ENCODE data around the gene TNS1. TPM values are rescaled to one million over a fixed set of nuclear protein-coding genes. Genes with fewer than 3 reads are reported as not detected.

Gene TNS1
- total RNA-seq, 2 donors from 2014 or later = 0.65 to 0.93 TPM

DNA sequence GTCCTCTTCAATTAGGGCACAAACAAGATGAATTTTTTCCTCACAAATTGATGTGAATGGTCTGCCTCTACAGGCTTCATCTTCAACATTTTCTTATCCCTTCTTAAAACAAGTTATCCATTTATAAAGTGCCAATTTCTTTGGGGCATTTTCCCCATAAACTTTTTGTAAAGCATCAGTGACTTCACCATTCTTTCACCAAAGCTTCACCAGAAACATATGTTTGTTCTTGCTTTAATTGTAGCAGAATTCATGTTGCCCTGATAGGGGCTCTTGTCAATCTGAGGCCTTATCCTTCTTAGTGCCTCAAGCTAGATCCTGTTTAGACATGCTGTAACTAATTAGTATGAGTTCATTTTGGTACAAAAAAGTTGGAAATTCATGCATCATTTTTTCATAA is 226.2 kb downstream of the TNS1 start:
- Mint-ChIP-seq H3K4me1 (ENCODE audit: low read depth) (peaks cover 5% of the 10 kb centered on the region), H3K27ac (no peak overlapping the region), H3K9me3 (no peaks in the 10 kb centered on the region), H3K4me3 (no peak overlapping the region), H3K36me3 (ENCODE audit: insufficient read depth in 2 of 2) (no peaks in the 10 kb centered on the region), H3K27me3 (ENCODE audit: low read depth) (no peaks in the 10 kb centered on the region)
- no peak for ATAC-seq (replicated peaks in 1 of 2)
- DNase-seq = no peak

DNA sequence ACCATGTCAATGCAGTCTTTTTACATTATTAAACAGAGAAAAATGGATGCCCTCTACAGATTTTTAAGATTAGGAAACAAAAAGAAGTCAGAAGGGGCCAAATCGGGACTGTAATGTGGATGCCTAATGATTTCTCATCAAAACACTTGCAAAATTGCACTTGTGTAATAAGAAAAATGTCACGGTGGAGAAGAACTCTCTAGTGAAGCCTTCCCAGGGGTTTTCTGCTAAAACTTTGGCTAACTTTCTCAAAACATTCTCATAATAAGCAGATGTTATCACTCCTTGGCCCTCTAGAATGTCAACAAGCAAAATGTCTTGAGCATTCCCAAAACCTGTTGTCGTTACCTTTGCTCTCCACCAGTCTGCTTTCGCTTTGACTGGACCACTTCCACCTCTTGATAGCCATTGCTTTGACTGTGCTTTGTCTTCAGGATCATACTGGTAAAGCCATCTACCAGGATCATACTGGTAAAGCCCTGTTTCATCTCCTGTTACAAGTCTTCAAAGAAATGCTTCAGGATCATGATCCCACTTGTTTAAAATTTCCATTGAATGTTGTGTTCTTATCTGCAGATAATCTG is 226.8 kb downstream of the TNS1 start:
- no peak for DNase-seq
- H3K27me3 Mint-ChIP-seq (ENCODE audit: low read depth) = no peaks in the 10 kb centered on the region
- no peaks in the 10 kb centered on the region for H3K9me3 Mint-ChIP-seq
- peaks cover 5% of the 10 kb centered on the region for H3K4me1 Mint-ChIP-seq (ENCODE audit: low read depth)
- ATAC-seq (replicated peaks in 1 of 2) = no peak
- no peak overlapping the region for H3K4me3 Mint-ChIP-seq
- H3K36me3 Mint-ChIP-seq (ENCODE audit: insufficient read depth in 2 of 2) = no peaks in the 10 kb centered on the region
- no peak overlapping the region for H3K27ac Mint-ChIP-seq

DNA sequence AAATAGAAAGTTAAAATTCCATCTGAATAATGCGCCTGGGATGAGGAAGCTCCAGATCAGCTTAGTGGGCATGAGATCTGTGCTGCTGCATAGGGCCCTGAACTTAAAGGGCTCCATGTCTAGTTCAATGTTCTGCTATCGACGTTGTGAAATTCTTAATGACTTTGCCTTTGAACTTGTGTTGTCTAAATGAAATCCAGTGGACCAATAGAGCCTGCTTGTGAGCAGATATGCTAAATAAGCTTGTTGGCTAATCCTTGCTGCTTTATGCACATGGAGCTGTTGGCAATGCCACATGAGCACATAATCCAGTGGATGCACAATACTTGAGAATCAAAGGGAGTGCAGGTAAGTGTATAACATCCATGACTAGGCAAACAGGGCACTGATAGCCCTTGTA is 228.6 kb downstream of the TNS1 start:
- ATAC-seq (replicated peaks in 1 of 2) = no peak
- H3K4me3 Mint-ChIP-seq = no peak overlapping the region
- no peaks in the 10 kb centered on the region for H3K27me3 Mint-ChIP-seq (ENCODE audit: low read depth)
- no peaks in the 10 kb centered on the region for H3K36me3 Mint-ChIP-seq (ENCODE audit: insufficient read depth in 2 of 2)
- DNase-seq = no peak
- no peaks in the 10 kb centered on the region for H3K9me3 Mint-ChIP-seq
- no peaks in the 10 kb centered on the region for H3K4me1 Mint-ChIP-seq (ENCODE audit: low read depth)
- no peak overlapping the region for H3K27ac Mint-ChIP-seq

DNA sequence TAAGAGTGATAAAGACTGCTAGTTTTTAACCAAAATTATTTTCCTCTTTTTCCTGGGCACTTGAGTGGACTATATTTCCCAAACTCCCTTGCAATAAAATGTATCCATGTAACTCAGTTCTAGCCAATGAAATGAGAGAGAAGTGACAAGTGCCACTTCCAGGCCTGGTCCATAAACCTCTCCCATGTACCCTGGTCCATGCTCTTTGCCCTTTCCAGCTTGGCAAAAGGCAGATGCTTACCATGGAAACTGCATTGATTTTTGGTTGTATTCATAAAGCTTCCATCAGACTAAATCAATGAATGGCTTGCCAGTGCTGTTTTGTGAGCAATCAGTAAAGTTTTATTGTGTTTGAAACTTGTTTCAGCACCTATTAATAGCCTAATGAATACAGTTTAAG is 229.3 kb downstream of the TNS1 start:
- ATAC-seq (replicated peaks in 1 of 2) (no peak), DNase-seq (no peak)
- no peaks in the 10 kb centered on the region for H3K9me3 Mint-ChIP-seq
- no peak overlapping the region for H3K4me3 Mint-ChIP-seq
- no peaks in the 10 kb centered on the region for H3K36me3 Mint-ChIP-seq (ENCODE audit: insufficient read depth in 2 of 2)
- no peak overlapping the region for H3K27ac Mint-ChIP-seq
- H3K27me3 Mint-ChIP-seq (ENCODE audit: low read depth) = no peaks in the 10 kb centered on the region
- no peaks in the 10 kb centered on the region for H3K4me1 Mint-ChIP-seq (ENCODE audit: low read depth)

DNA sequence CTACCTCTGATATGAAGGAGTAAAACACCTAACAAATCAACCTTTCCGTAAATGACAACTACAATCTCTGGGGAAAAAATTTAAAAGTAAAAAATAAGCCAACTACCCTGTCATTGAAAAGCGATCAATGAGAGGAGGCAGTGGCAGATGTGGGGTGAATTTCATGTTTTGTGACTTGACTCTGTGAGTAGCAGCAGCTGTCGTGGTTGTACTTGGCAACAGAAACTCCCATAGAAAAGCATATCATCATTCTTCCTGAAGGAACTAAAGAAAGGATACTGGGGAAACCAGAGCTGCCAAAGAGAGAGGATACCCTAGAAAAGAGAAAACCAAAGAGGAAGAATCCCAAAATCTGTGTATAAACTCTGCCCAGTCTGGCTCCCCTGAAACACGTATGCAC is 236.4 kb downstream of the TNS1 start:
- no peak for ATAC-seq (replicated peaks in 1 of 2)

DNA sequence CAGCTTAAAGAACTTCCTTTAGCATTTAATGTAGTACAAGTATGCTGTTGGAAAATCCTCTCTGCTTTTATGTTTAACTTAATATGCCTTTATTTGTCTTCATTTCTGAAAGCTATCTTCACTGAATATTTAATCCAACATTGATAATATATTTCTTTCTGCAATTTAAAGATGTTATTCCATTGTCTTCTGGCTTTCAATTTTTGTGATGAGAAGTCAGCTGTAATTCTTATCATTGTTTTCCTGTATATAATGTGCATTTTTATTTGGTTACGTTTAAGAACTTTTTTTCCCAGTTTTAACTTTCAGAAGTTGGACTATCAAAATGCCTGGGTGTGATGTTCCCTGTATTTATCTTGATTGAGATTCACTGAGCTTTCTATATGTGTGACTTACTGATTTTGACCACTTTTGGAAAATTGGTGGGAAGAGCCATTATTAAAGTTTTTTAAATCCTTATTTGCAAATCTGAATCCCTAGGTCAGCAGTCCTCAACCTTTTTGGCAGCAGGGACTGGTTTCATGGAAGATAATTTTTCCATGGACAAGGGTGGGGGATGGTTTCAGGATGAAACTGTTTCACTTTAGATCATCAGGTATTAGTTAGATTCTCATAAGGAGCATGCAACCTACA is 241.0 kb downstream of the TNS1 start:
- H3K4me3 Mint-ChIP-seq = no peak overlapping the region
- H3K27ac Mint-ChIP-seq = no peak overlapping the region
- peaks cover under 1% of the 10 kb centered on the region for H3K27me3 Mint-ChIP-seq (ENCODE audit: low read depth)
- H3K4me1 Mint-ChIP-seq (ENCODE audit: low read depth) = peaks cover 6% of the 10 kb centered on the region
- DNase-seq = no peak
- peaks cover 7 to 18% of the 10 kb centered on the region in 2 donors for H3K9me3 Mint-ChIP-seq
- no peak for ATAC-seq (replicated peaks in 1 of 2)
- H3K36me3 Mint-ChIP-seq (ENCODE audit: insufficient read depth in 2 of 2) = peaks cover 7 to 18% of the 10 kb centered on the region in 2 donors

More for the DNA sequence above, 236.4 kb downstream of the TNS1 start:
- Mint-ChIP-seq H3K4me3 (no peak overlapping the region), H3K4me1 (ENCODE audit: low read depth) (no peaks in the 10 kb centered on the region), H3K27me3 (ENCODE audit: low read depth) (peaks cover 7% of the 10 kb centered on the region), H3K9me3 (peaks cover 6 to 13% of the 10 kb centered on the region in 2 donors), H3K36me3 (ENCODE audit: insufficient read depth in 2 of 2) (peaks cover 5 to 20% of the 10 kb centered on the region in 2 donors), H3K27ac (no peak overlapping the region)
- DNase-seq = no peak

DNA sequence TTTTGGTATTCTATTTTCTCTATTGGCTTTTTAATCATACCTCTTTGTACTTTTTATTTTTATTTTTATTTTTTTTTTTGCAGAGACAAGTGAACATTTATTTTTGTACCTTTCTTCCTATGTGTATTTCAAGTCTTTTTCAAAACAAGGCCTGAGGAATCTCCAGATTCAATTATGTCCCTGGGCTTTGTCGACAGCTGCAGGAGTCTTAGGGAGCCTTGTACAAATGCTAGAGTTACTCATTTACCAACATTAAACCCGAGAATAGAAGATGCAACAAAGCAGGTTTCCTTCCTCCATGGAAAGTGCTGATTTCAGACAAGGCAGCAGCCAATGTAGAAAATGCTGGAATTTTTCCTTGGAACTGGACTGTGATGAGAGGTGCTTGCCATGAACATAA is 242.8 kb downstream of the TNS1 start:
- H3K9me3 Mint-ChIP-seq = peaks cover 6 to 18% of the 10 kb centered on the region in 2 donors
- H3K4me3 Mint-ChIP-seq = no peak overlapping the region
- H3K27ac Mint-ChIP-seq = no peak overlapping the region
- DNase-seq (no peak), ATAC-seq (replicated peaks in 1 of 2) (no peak)
- H3K36me3 Mint-ChIP-seq (ENCODE audit: insufficient read depth in 2 of 2) = peaks cover 6 to 18% of the 10 kb centered on the region in 2 donors
- H3K27me3 Mint-ChIP-seq (ENCODE audit: low read depth) = no peaks in the 10 kb centered on the region
- H3K4me1 Mint-ChIP-seq (ENCODE audit: low read depth) = peaks cover 21% of the 10 kb centered on the region

DNA sequence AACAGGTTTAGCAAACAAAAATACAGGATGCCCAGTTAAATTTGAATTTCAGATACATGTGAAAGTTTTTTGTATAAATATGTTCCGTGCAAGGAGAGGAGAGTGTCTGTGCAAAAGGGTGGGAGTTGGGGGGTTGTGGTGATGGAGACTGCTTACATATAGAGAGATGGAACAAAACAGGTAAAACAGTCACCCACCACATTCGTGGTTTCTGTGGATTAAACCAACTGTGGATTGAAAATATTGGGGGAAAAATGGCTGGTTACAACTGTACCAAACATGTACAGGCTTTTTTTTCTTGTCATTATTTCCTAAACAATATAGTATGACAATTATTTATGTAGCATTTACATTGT is 245.7 kb downstream of the TNS1 start:
- peaks cover 3 to 5% of the 10 kb centered on the region in 2 donors for H3K36me3 Mint-ChIP-seq (ENCODE audit: insufficient read depth in 2 of 2)

DNA sequence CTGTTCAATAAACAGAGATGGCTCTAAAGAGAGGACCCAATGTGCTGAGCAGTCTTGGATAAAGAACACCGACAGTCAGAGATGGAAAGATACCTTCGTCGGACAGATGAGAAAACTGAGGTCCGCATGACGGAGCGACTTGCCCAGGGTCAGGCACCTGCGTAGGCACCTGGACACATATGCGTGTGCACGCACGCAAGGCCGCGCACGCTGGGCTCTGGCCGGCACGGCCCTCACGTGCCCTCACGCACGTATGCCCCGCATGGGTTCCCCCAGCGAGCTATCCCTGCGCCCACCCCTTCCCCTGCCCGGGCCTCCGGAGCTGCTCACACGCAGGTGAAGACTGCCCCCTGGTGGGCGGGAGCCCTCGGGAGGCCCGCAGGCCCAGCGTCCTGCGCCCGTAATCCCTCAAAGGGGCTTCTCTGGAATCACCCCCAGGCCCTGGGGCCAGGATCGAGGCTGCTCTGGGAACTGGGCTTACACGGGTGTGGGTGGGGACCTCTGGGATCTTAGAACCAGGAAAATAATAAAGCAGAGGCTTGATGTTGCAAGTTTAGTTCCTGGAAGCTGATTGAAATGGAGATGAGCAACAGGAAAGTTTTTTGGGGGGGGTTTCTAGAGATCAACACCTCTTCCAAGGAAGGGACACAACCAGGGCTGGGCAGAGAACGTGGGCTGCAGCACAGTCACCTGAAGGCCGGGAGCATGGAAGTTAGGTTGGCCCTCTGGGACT is 246.3 kb downstream of the TNS1 start:
- H3K27me3 Mint-ChIP-seq (ENCODE audit: low read depth) = no peaks in the 10 kb centered on the region

More for the DNA sequence above, 245.7 kb downstream of the TNS1 start:
- peak overlapping the region; percentile 50 to 68 for H3K4me3 Mint-ChIP-seq
- H3K27me3 Mint-ChIP-seq (ENCODE audit: low read depth) = no peaks in the 10 kb centered on the region
- H3K9me3 Mint-ChIP-seq = peaks cover 3 to 9% of the 10 kb centered on the region in 2 donors
- H3K27ac Mint-ChIP-seq = peak overlapping the region; percentile 20
- ATAC-seq (replicated peaks in 1 of 2) = peak; percentile 35 to 59
- DNase-seq = peak; percentile 6 to 21
- peaks cover 23% of the 10 kb centered on the region for H3K4me1 Mint-ChIP-seq (ENCODE audit: low read depth)

DNA sequence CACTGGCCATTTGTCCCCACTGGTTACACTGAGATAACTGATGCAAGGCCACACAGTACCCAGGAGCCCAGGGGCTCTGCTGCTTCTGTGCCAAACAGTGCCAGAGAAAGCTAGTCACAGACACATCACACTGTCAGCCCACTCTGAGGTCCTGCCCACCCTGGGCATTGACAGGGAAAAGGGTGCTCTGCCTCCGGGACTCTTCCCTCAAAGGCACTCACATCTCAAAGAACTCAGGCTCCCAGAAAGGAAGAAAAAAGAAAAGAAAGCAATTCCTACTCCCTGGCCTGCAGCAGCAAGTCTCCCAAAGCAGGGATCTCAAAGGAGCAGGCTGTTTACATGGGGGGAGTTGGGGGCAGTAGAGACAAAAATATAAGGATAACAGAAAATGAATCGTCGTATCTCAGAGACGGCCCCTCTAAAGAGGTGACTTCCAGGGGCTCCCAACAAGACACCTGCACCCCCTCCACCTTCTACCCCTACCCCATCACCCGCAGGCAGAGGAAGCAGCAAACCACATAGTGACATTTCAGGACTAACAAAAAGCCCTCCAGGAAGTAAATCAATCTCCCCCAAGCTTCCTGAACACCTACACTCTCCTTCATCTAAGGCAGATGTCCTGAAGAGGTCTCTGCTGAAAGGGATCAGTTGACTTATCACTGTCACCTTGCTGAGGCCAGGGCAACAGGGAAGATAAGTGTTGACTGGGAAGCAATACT is 247.6 kb downstream of the TNS1 start:
- Mint-ChIP-seq H3K27me3 (ENCODE audit: low read depth) (no peaks in the 10 kb centered on the region), H3K4me1 (ENCODE audit: low read depth) (peaks cover 23% of the 10 kb centered on the region), H3K9me3 (peaks cover 0 to 2% of the 10 kb centered on the region in 2 donors), H3K36me3 (ENCODE audit: insufficient read depth in 2 of 2) (no peaks in the 10 kb centered on the region), H3K4me3 (peak overlapping the region; percentile 37 to 59), H3K27ac (no peak overlapping the region)
- ATAC-seq (replicated peaks in 1 of 2) (no peak), DNase-seq (no peak)

More for the DNA sequence above, 246.3 kb downstream of the TNS1 start:
- DNase-seq (peak; percentile 80 to 83), ATAC-seq (replicated peaks in 1 of 2) (peak; percentile 87 to 89)
- Mint-ChIP-seq H3K9me3 (peaks cover 3 to 6% of the 10 kb centered on the region in 2 donors), H3K36me3 (ENCODE audit: insufficient read depth in 2 of 2) (peaks cover 2% of the 10 kb centered on the region in 2 donors), H3K27ac (peak overlapping the region; percentile 20), H3K4me1 (ENCODE audit: low read depth) (peaks cover 23% of the 10 kb centered on the region), H3K4me3 (peak overlapping the region; percentile 50 to 68)

DNA sequence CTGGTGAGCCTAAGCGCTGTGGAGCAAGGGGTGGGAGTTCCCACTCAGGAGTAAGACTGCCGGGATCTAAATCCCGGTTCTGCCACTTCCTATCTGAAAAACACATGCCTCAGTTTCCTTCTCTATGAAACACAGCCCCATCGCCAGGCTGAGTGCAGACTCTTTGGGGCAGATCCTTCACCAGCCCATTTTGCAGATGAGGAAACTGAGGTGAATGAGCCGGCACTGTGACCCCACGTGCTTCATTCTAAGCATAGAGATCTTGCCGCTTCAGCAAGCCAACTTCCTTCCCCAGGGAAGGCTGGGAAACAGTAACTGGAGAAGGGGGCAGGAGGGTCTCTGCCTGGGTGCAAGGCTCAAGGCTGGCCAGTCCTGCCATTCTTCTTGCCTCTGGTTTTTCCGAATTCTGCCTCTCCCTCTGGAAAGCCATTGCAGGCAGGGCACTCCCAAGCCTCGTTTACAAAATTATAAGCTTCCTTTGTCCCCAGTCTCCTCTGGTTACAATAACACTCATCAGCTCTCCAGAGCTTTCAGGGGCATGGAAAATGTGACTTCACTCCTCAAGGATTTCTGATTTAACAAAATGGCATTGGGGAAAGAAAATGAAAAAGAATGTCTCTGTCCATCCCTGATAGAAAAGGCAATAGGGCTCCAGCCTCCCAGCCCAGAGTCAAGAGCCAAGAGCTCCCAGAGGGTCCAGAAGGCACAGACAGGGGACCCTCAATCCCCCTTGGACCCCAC is 249.2 kb downstream of the TNS1 start:
- H3K27me3 Mint-ChIP-seq (ENCODE audit: low read depth) = no peaks in the 10 kb centered on the region
- no peak overlapping the region for H3K4me3 Mint-ChIP-seq
- ATAC-seq (replicated peaks in 1 of 2) (no peak), DNase-seq (no peak)
- H3K27ac Mint-ChIP-seq = no peak overlapping the region
- no peaks in the 10 kb centered on the region for H3K36me3 Mint-ChIP-seq (ENCODE audit: insufficient read depth in 2 of 2)
- H3K9me3 Mint-ChIP-seq = no peaks in the 10 kb centered on the region
- H3K4me1 Mint-ChIP-seq (ENCODE audit: low read depth) = peaks cover 23% of the 10 kb centered on the region

DNA sequence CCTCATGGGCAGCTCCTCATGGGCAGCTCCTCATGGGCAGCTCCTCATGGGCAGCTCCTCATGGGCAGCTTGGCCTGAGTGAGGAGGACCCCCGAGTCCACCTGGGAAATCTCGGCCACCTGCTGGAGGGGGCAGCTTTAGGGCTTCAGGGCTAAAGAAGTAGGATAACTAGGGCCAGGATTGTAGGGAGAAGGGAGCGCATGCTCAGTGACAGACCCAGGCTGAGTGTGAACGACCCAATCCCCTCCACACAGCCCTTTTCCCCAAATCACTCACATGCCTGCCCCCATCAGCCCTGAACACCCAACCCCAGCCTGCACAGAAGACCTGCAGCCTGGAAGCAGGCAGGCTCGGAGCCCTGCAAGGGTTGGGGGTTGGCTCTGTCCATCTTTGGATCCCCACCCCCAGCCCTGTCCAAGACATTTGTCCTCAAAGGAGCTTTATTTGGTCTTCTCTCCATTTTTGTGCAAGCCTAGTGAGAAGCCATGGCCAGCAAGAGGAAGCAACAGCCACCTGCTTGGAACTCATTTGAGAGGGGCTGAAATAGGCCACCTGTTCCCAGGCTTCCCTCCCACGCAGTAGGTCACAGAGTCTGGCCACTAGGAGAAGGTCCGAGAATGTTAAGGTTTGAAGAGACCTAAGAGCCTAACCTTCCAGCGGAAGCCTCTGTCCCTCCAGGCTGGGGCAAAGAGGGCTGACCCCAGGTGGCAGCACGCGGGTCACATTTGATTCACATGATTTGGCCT is 249.9 kb downstream of the TNS1 start:
- Mint-ChIP-seq H3K36me3 (ENCODE audit: insufficient read depth in 2 of 2) (no peaks in the 10 kb centered on the region), H3K4me1 (ENCODE audit: low read depth) (peaks cover 23% of the 10 kb centered on the region), H3K4me3 (no peak overlapping the region), H3K27ac (no peak overlapping the region), H3K9me3 (no peaks in the 10 kb centered on the region), H3K27me3 (ENCODE audit: low read depth) (no peaks in the 10 kb centered on the region)
- DNase-seq (no peak), ATAC-seq (replicated peaks in 1 of 2) (no peak)
